HCT116 (cell line): ENCODE data around the gene PRKG1. TPM values are rescaled to one million over a fixed set of nuclear protein-coding genes. Genes with fewer than 3 reads are reported as not detected.

Experiments used
- ATAC-seq: fragments of 200-7000 bp; cut with Tn5 transposase; 2 replicates; pipeline ENCODE4 v1.9.1; 2020; ENCODE audit warnings: mild to moderate bottlenecking, moderate library complexity
- BruUV-seq: library from RNA; stranded (reverse); fragments of 400-500 nt; replicated peaks from 2 replicates; lab custom pipeline; 2021; lab: Mats Ljungman, UMichigan
- CTCF ChIA-PET: fragments of 300-600 bp; sonication (Branson Sonifier 250); formaldehyde crosslinking; loops from one replicate; lab custom pipeline; 2021; ENCODE audit warnings: antibody characterized with exemption; lab: Charles Lee
- POLR2A ChIA-PET: fragments of 300-600, 350-600 bp; sonication (Branson Sonifier 250); formaldehyde crosslinking; loops from one replicate; lab custom pipeline; 2021; ENCODE audit warnings: antibody characterized with exemption; lab: Charles Lee
- RAD21 ChIA-PET, 2 experiments: fragments of 300-600 bp; sonication (Branson Sonifier 250); formaldehyde crosslinking; loops; one replicate each; lab custom pipeline; 2023; ENCODE audit warnings: low total read pairs in 2 of 2; ENCODE audit not compliant: uncharacterized antibody in 2 of 2, unreplicated experiment in 2 of 2, low non-redundant PET in 1 of 2; lab: Charles Lee
- DNase-seq: peaks from one replicate; pipeline ENCODE4 v3.0.0-alpha.2; 2010; ENCODE audit warnings: low read depth, low spot score
- H2AFZ ChIP-seq: fragments of 200-600 bp; shearing (Covaris generic), sonication (generic); 2 replicates; pipeline ENCODE4 v1.6.1; 2017; ENCODE audit warnings: low read depth, mixed run types, mixed read lengths, antibody characterized with exemption, low read length; ENCODE audit not compliant: poor library complexity, severe bottlenecking
- H3K27ac ChIP-seq: 2 replicates; pipeline ENCODE4 v1.5.1; 2012; ENCODE audit warnings: low read depth, low read length
- H3K27me3 ChIP-seq: fragments of 200-600 bp; sonication (generic); 2 replicates; pipeline ENCODE4 v1.6.1; 2016; ENCODE audit warnings: mixed run types, low read length, mixed read lengths; ENCODE audit not compliant: insufficient read depth
- H3K36me3 ChIP-seq, 2 experiments: fragments of 200-500 bp in 1 of 2; fragments of 200-600 bp in 1 of 2; sonication (Bioruptor generic) in 1 of 2; sonication (generic) in 1 of 2; 2 replicates each; pipeline versions ENCODE4 v1.5.1 to v1.6.1; 2014 to 2016; ENCODE audit warnings: low read length in 2 of 2, inconsistent platforms in 1 of 2, mixed read lengths in 1 of 2, mixed run types in 1 of 2; ENCODE audit not compliant: insufficient read depth in 2 of 2, control insufficient read depth in 1 of 2
- H3K4me1 ChIP-seq, 2 experiments: fragments of 200-600 bp in 1 of 2; sonication (generic) in 1 of 2; 2 replicates each; pipeline versions ENCODE4 v1.5.1 to v1.6.1; 2012 to 2017; ENCODE audit warnings: low read length in 2 of 2, inconsistent platforms in 1 of 2, mild to moderate bottlenecking in 1 of 2, mixed read lengths in 1 of 2, mixed run types in 1 of 2, moderate library complexity in 1 of 2; ENCODE audit not compliant: insufficient read depth in 2 of 2, control insufficient read depth in 1 of 2
- H3K4me2 ChIP-seq: fragments of 200-600 bp; sonication (generic); 2 replicates; pipeline ENCODE4 v1.6.1; 2017; ENCODE audit warnings: mixed run types, low read length, mixed read lengths
- H3K4me3 ChIP-seq, 2 experiments: fragments of 200-600 bp in 1 of 2; sonication (generic) in 1 of 2; replicated peaks in 1 of 2; 2 replicates each; pipeline ENCODE4 v1.5.1; 2011 to 2016; ENCODE audit warnings: low read length in 2 of 2, control low read depth in 1 of 2, low read depth in 1 of 2, mild to moderate bottlenecking in 1 of 2, mixed read lengths in 1 of 2, mixed run types in 1 of 2
- H3K79me2 ChIP-seq: fragments of 200-600 bp; sonication (generic); 2 replicates; pipeline ENCODE4 v1.6.1; 2017; ENCODE audit warnings: mild to moderate bottlenecking, mixed run types, low read length, moderate library complexity, mixed read lengths; ENCODE audit not compliant: insufficient read depth
- H3K9ac ChIP-seq: fragments of 200-600 bp; sonication (generic); 2 replicates; pipeline ENCODE4 v1.6.1; 2016; ENCODE audit warnings: low read length, mixed read lengths
- H3K9me2 ChIP-seq: fragments of 200-600 bp; sonication (generic), shearing (Covaris generic); 2 replicates; pipeline ENCODE4 v1.6.1; 2017; ENCODE audit warnings: mixed run types, mild to moderate bottlenecking, moderate library complexity; ENCODE audit not compliant: insufficient read depth
- H3K9me3 ChIP-seq, 2 experiments: fragments of 200-500 bp in 1 of 2; fragments of 200-600 bp in 1 of 2; sonication (Bioruptor generic) in 1 of 2; sonication (generic) in 1 of 2; 2 replicates each; pipeline ENCODE4 v1.6.1; 2014 to 2017; ENCODE audit warnings: low read length in 2 of 2, mixed read lengths in 2 of 2, inconsistent platforms in 1 of 2, low read depth in 1 of 2, mild to moderate bottlenecking in 1 of 2, mixed run types in 1 of 2, moderate library complexity in 1 of 2; ENCODE audit not compliant: control insufficient read depth in 1 of 2, insufficient read depth in 1 of 2
- H4K20me1 ChIP-seq: fragments of 200-600 bp; sonication (generic), shearing (Covaris generic); 2 replicates; pipeline ENCODE4 v1.6.1; 2017; ENCODE audit warnings: mixed run types, mild to moderate bottlenecking, moderate library complexity; ENCODE audit not compliant: insufficient read depth
- ATF3 ChIP-seq: IDR thresholded peaks from 2 replicates; pipeline ENCODE4 v1.6.1; 2012
- CBX3 ChIP-seq: IDR thresholded peaks from 2 replicates; pipeline ENCODE4 v1.6.1; 2012; ENCODE audit warnings: low read depth
- CEBPB ChIP-seq: IDR thresholded peaks from 2 replicates; pipeline ENCODE4 v1.6.1; 2012; ENCODE audit warnings: low read depth
- EGR1 ChIP-seq: IDR thresholded peaks from 2 replicates; pipeline ENCODE4 v1.6.1; 2012; ENCODE audit warnings: low read depth
- EZH2 ChIP-seq: fragments of 200-600 bp; sonication (generic); IDR thresholded peaks from 2 replicates; pipeline ENCODE4 v1.6.1; 2017; ENCODE audit warnings: antibody characterized with exemption, mixed run types
- FOSL1 ChIP-seq: IDR thresholded peaks from 2 replicates; pipeline ENCODE4 v1.6.1; 2012; ENCODE audit warnings: low read depth
- JUND ChIP-seq: IDR thresholded peaks from 2 replicates; pipeline ENCODE4 v1.6.1; 2012
- MAX ChIP-seq: IDR thresholded peaks from 2 replicates; pipeline ENCODE4 v1.6.1; 2012
- POLR2A ChIP-seq: IDR thresholded peaks from 2 replicates; pipeline ENCODE4 v1.7.0; 2011; ENCODE audit warnings: borderline replicate concordance; ENCODE audit not compliant: insufficient read depth, insufficient read length; ENCODE audit errors: extremely low read depth
- POLR2AphosphoS5 ChIP-seq: IDR thresholded peaks from 2 replicates; pipeline ENCODE4 v1.6.1; 2011; ENCODE audit warnings: mild to moderate bottlenecking, low read depth, low read length, moderate library complexity
- RAD21 ChIP-seq: IDR thresholded peaks from 2 replicates; pipeline ENCODE4 v1.6.1; 2012; ENCODE audit warnings: low read depth, mild to moderate bottlenecking
- SIN3A ChIP-seq: IDR thresholded peaks from 2 replicates; pipeline ENCODE4 v1.6.1; 2012; ENCODE audit warnings: low read depth
- SRF ChIP-seq: IDR thresholded peaks from 2 replicates; pipeline ENCODE4 v1.6.1; 2012; ENCODE audit warnings: low read depth
- TCF7L2 ChIP-seq: IDR thresholded peaks from 2 replicates; pipeline ENCODE4 v1.7.0; 2011; ENCODE audit warnings: borderline replicate concordance, inconsistent platforms; ENCODE audit not compliant: insufficient read depth, insufficient read length; ENCODE audit errors: extremely low read depth
- YY1 ChIP-seq: IDR thresholded peaks from 2 replicates; pipeline ENCODE4 v1.6.1; 2011; ENCODE audit warnings: low read length, low read depth, moderate library complexity, mild to moderate bottlenecking; ENCODE audit not compliant: insufficient replicate concordance; ENCODE audit errors: extremely low read depth
- ZFX ChIP-seq: fragments of 450-650 bp; IDR thresholded peaks from 2 replicates; pipeline ENCODE4 v1.6.1; 2017
- ZNF274 ChIP-seq: fragments of 200-500 bp; sonication (Bioruptor generic); IDR thresholded peaks from 2 replicates; pipeline ENCODE4 v1.6.1; 2014; ENCODE audit warnings: mild to moderate bottlenecking, low read depth, low read length, inconsistent platforms
- intact Hi-C: fragments of 100-400 bp; cut with micrococcal nuclease; formaldehyde crosslinking; loops from 2 replicates; pipeline ENCODE4 v1.10.0; 2022
- total RNA-seq: library from RNA; stranded (reverse); gene quantifications from one replicate; pipeline ENCODE4 v1.2.1, GENCODE V29; 2021; ENCODE audit not compliant: unreplicated experiment
- TF ChIP-seq, protein P1 (sequence below): IDR thresholded peaks from 2 replicates; pipeline ENCODE4 v1.6.1; 2011; ENCODE audit warnings: mild to moderate bottlenecking, low read length, moderate library complexity; ENCODE audit not compliant: insufficient replicate concordance; ENCODE audit errors: extremely low read depth

PRKG1 gene
- total RNA-seq, 1 experiment from 2014 or later = 1.4 TPM

GRCh38 chr10:51269821-51270220 lies 195.5 kb downstream of the PRKG1 start:
- intact Hi-C loops = no loop called here

DNA sequence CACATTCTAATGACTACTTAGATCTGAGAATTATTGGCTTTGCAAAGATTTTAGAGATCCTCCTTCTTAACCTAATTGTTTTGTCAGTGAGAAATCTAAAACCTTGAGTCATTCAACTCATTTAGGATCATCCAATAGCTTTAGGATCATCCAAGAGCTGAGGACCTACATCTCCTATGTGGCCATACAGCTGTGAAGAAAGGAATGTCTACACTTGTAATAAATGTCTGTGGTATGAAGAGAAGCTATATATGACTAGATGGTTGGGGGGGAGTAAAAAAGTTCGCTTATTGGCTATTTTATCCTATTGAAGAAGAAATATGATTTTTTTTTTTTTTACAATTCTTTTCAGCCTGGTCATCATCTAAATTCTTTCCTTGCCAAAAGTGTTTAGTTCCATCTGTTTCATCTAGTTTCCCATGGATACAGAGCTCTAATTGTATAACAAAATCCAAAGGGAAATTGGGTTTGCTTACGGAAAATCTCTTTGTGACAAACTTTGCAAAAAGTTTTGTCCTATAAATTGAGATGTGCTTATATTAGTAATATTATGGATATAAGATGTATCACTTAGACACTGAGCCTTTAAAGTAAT lies 196.7 kb downstream of the PRKG1 start:
- no peaks in the 10 kb centered on the region for H4K20me1 ChIP-seq
- ChIA-PET RAD21 (no interaction called here), POLR2A (no interaction called here), CTCF (no interaction called here)
- no peaks in the 10 kb centered on the region for H3K4me1 ChIP-seq
- no peak for ATAC-seq
- no peaks in the 10 kb centered on the region for H3K36me3 ChIP-seq
- no peaks in the 10 kb centered on the region for H3K79me2 ChIP-seq
- H3K9ac ChIP-seq = no peak overlapping the region
- no peak overlapping the region for H3K4me3 ChIP-seq
- no peak overlapping the region for H2AFZ ChIP-seq
- no peak for DNase-seq
- BruUV-seq = no TSS peak
- H3K27ac ChIP-seq = no peak overlapping the region
- no peaks in the 10 kb centered on the region for H3K9me2 ChIP-seq
- H3K27me3 ChIP-seq = peaks cover 7% of the 10 kb centered on the region; the same call in 1 of the 2 replicates
- no peak overlapping the region for H3K4me2 ChIP-seq
- intact Hi-C loops = no loop called here
- H3K9me3 ChIP-seq = no peaks in the 10 kb centered on the region
- no peak for TF ChIP-seq ZNF274
- no peak for TF ChIP-seq YY1
- TF ChIP-seq JUND = no peak
- TF ChIP-seq, protein P1, sequence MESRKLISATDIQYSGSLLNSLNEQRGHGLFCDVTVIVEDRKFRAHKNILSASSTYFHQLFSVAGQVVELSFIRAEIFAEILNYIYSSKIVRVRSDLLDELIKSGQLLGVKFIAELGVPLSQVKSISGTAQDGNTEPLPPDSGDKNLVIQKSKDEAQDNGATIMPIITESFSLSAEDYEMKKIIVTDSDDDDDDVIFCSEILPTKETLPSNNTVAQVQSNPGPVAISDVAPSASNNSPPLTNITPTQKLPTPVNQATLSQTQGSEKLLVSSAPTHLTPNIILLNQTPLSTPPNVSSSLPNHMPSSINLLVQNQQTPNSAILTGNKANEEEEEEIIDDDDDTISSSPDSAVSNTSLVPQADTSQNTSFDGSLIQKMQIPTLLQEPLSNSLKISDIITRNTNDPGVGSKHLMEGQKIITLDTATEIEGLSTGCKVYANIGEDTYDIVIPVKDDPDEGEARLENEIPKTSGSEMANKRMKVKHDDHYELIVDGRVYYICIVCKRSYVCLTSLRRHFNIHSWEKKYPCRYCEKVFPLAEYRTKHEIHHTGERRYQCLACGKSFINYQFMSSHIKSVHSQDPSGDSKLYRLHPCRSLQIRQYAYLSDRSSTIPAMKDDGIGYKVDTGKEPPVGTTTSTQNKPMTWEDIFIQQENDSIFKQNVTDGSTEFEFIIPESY = no peak
- no peak for TF ChIP-seq EGR1
- TF ChIP-seq CBX3 = no peak
- TF ChIP-seq CEBPB = no peak
- no peak for TF ChIP-seq POLR2A

More at GRCh38 chr10:51269821-51270220, 195.5 kb downstream of the PRKG1 start:
- Histone ChIP-seq H3K4me3 (no peak overlapping the region), H3K36me3 (no peaks in the 10 kb centered on the region), H2AFZ (no peak overlapping the region), H3K79me2 (no peaks in the 10 kb centered on the region), H4K20me1 (no peaks in the 10 kb centered on the region), H3K9me2 (no peaks in the 10 kb centered on the region), H3K4me1 (no peaks in the 10 kb centered on the region), H3K9me3 (no peaks in the 10 kb centered on the region), H3K4me2 (no peak overlapping the region), H3K27me3 (peaks cover 7% of the 10 kb centered on the region; the same call in 1 of the 2 replicates), H3K9ac (no peak overlapping the region), H3K27ac (no peak overlapping the region)
- RAD21 ChIA-PET = no interaction called here
- TF ChIP-seq SRF (no peak), FOSL1 (no peak), TCF7L2 (no peak), SIN3A (no peak), ATF3 (no peak), YY1 (no peak), ZFX (no peak), JUND (no peak), ZNF274 (no peak), CBX3 (no peak), EZH2 (no peak), POLR2A (no peak), POLR2AphosphoS5 (no peak), MAX (no peak), CEBPB (no peak), RAD21 (no peak), EGR1 (no peak)
- POLR2A ChIA-PET = no interaction called here
- DNase-seq (no peak), ATAC-seq (no peak)
- BruUV-seq = no TSS peak
- CTCF ChIA-PET = no interaction called here
